ENCODE results near the gene ST3GAL5. TPM values are rescaled to one million over a fixed set of nuclear protein-coding genes. Genes with fewer than 3 reads are reported as not detected.

The ST3GAL5 gene
- total RNA-seq, 1 experiment from 2014 or later, result 5.9 TPM

GRCh38 chr2:85911814-85912692 is 23.3 kb upstream of the ST3GAL5 start:
- DNase-seq, result no peak
- no TSS peak for BruUV-seq (replicated peaks)
- H4K20me1 ChIP-seq (ENCODE audit: insufficient read depth), result no peaks in the 10 kb centered on the region
- ChIA-PET CTCF (no interaction called here), POLR2A (ENCODE audit: unreplicated experiment) (no interaction called here)
- no peaks in the 10 kb centered on the region for H3K36me3 ChIP-seq (ENCODE audit: low read depth)
- no peaks in the 10 kb centered on the region for H3K9me2 ChIP-seq (ENCODE audit: insufficient read depth)
- TF ChIP-seq EZH2 (IDR thresholded peaks at IDR 0.05; ENCODE audit: low read depth) (no peak), CTCF (conservative IDR thresholded peaks at IDR 0.05) (no peak)
- no peaks in the 10 kb centered on the region for H3K27me3 ChIP-seq (ENCODE audit: insufficient read depth, low read depth)
- H3K4me3 ChIP-seq, result no peak overlapping the region
- peak overlapping the region; percentile 11; the same call in 1 of the 2 replicates for H3K27ac ChIP-seq
- H2AFZ ChIP-seq, result no peak overlapping the region
- peak overlapping the region; percentile 28; the same call in 1 of the 2 replicates for H3K4me2 ChIP-seq
- H3F3A ChIP-seq (ENCODE audit: insufficient read depth, low read depth), result 0 out of 2 replicates have a peak, but pooled peaks cover 14% of the 10 kb centered on the region
- intact Hi-C loops (cut with micrococcal nuclease; ENCODE audit: unreplicated experiment), result no loop called here
- no peaks in the 10 kb centered on the region for H3K79me2 ChIP-seq (ENCODE audit: low read depth)
- H3K4me1 ChIP-seq (replicated peaks; ENCODE audit: insufficient read depth), result peaks cover 23% of the 10 kb centered on the region
- H3K9me3 ChIP-seq (ENCODE audit: insufficient read depth, low read depth), result no peaks in the 10 kb centered on the region

GRCh38 chr2:85911097-85911496 is 22.3 kb upstream of the ST3GAL5 start:
- intact Hi-C loops (cut with micrococcal nuclease; ENCODE audit: unreplicated experiment), result no loop called here
- no TSS peak for BruUV-seq (replicated peaks)
- CTCF ChIA-PET, result no interaction called here

GRCh38 chr2:85909005-85909404 is 20.2 kb upstream of the ST3GAL5 start:
- Histone ChIP-seq H3K9me3 (ENCODE audit: insufficient read depth, low read depth) (no peaks in the 10 kb centered on the region), H4K20me1 (ENCODE audit: insufficient read depth) (no peaks in the 10 kb centered on the region), H3K27me3 (ENCODE audit: insufficient read depth, low read depth) (no peaks in the 10 kb centered on the region), H3K4me3 (no peak overlapping the region), H3K27ac (no peak overlapping the region), H3K4me2 (no peak overlapping the region), H3K79me2 (ENCODE audit: low read depth) (no peaks in the 10 kb centered on the region), H3K4me1 (replicated peaks; ENCODE audit: insufficient read depth) (peaks cover 15% of the 10 kb centered on the region), H3K36me3 (ENCODE audit: low read depth) (no peaks in the 10 kb centered on the region), H2AFZ (no peak overlapping the region), H3K9me2 (ENCODE audit: insufficient read depth) (no peaks in the 10 kb centered on the region), H3F3A (ENCODE audit: insufficient read depth, low read depth) (0 out of 2 replicates have a peak, but pooled peaks cover 10% of the 10 kb centered on the region)
- no TSS peak for BruUV-seq (replicated peaks)
- TF ChIP-seq EZH2 (IDR thresholded peaks at IDR 0.05; ENCODE audit: low read depth) (no peak), CTCF (conservative IDR thresholded peaks at IDR 0.05) (no peak)
- ChIA-PET CTCF (no interaction called here), POLR2A (ENCODE audit: unreplicated experiment) (no interaction called here)
- DNase-seq, result no peak
- intact Hi-C loops (cut with micrococcal nuclease; ENCODE audit: unreplicated experiment), result no loop called here

More at GRCh38 chr2:85911097-85911496, 22.3 kb upstream of the ST3GAL5 start:
- Histone ChIP-seq H3K4me2 (no peak overlapping the region), H3K9me2 (ENCODE audit: insufficient read depth) (no peaks in the 10 kb centered on the region), H3K4me1 (replicated peaks; ENCODE audit: insufficient read depth) (peaks cover 23% of the 10 kb centered on the region), H3F3A (ENCODE audit: insufficient read depth, low read depth) (0 out of 2 replicates have a peak, but pooled peaks cover 14% of the 10 kb centered on the region), H3K79me2 (ENCODE audit: low read depth) (no peaks in the 10 kb centered on the region), H3K27ac (no peak overlapping the region), H3K27me3 (ENCODE audit: insufficient read depth, low read depth) (no peaks in the 10 kb centered on the region), H3K9me3 (ENCODE audit: insufficient read depth, low read depth) (no peaks in the 10 kb centered on the region), H4K20me1 (ENCODE audit: insufficient read depth) (no peaks in the 10 kb centered on the region), H3K36me3 (ENCODE audit: low read depth) (no peaks in the 10 kb centered on the region), H3K4me3 (no peak overlapping the region), H2AFZ (no peak overlapping the region)
- TF ChIP-seq CTCF (conservative IDR thresholded peaks at IDR 0.05) (no peak), EZH2 (IDR thresholded peaks at IDR 0.05; ENCODE audit: low read depth) (no peak)
- DNase-seq, result no peak
- POLR2A ChIA-PET (ENCODE audit: unreplicated experiment), result interaction anchor here (0.7 kb wide), 1 partner anchor 100 kb away, joined by 4 read pairs; no protein-coding TSS in a partner anchor
